Activated naive CD8-positive, alpha-beta T cell treated with anti-CD3 and anti-CD28 coated beads, Interleukin-2, amount 50 U/mL, for 16 hours (primary cell): Measurements from ENCODE around the gene MTMR2.
"Not testable (repeated sequence)": the region's sequence is repeated elsewhere in the genome, so short reads cannot be mapped to it uniquely, and the experiment has no call there.

Experiments used
- DNase-seq: peaks from one replicate; pipeline ENCODE4 v3.0.0-alpha.2; 2020; ENCODE audit warnings: low read depth, low spot score

Gene MTMR2

GRCh38 chr11:95884802-95885201 is 39.1 kb downstream of the MTMR2 start:
- no peak for DNase-seq

GRCh38 chr11:95884376-95884775 is 39.5 kb downstream of the MTMR2 start:
- no peak for DNase-seq

DNA sequence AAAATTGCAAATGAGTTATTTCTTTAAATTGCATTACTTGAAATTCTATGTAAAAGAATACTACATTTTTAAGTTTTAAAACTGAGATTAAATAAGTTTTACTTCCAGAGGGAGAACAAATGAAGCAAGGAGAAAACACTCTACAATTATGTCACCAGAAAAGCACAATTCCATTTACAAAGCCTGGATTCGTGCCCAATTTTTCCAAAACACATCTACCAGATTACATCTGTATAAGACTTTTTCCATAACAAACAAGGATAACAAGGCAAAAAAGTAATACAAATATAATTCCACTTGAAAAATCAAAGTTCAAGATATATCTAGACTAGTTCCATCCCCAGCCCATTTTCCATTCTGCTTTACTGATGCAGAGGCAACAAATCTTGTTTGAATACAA is 40.5 kb downstream of the MTMR2 start:
- no peak for DNase-seq

- DNase-seq = no peak
Measured at GRCh38 chr11:95877291-95877690, 46.6 kb downstream of the MTMR2 start.

GRCh38 chr11:95870877-95871276 is 53.0 kb downstream of the MTMR2 start:
- not testable (repeated sequence) for DNase-seq

- DNase-seq = no peak
Measured at GRCh38 chr11:95867105-95867504, 56.8 kb downstream of the MTMR2 start.

GRCh38 chr11:95863486-95864140 is 60.3 kb downstream of the MTMR2 start:
- DNase-seq = no peak

- not testable (repeated sequence) for DNase-seq
Measured at GRCh38 chr11:95860024-95860423, 63.9 kb downstream of the MTMR2 start.

GRCh38 chr11:95854362-95854761 is 69.5 kb downstream of the MTMR2 start:
- DNase-seq = not testable (repeated sequence)

GRCh38 chr11:95853862-95854261 is 70.0 kb downstream of the MTMR2 start:
- DNase-seq = no peak

GRCh38 chr11:95853138-95853537 is 70.8 kb downstream of the MTMR2 start:
- no peak for DNase-seq

DNA sequence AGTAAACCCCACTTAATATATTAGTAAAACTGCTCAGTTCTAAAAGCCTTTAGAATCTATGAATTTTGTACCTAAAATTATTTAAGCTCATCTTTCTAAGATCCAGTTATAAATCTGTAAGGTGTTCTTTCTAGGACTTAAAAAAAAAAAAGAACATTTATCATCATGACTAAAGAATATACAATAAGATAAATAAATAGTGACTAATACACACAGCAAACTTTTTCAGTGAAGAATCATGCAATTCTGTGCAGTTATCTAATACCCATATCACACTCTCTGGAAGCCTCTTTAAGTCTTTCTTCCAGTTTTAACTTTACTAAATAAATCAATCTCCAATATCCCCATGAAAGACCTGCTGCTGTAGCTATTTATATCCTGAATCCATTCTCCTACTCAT is 73.8 kb downstream of the MTMR2 start:
- DNase-seq = no peak

- no peak for DNase-seq
Measured at GRCh38 chr11:95849087-95849825, 74.7 kb downstream of the MTMR2 start.

DNA sequence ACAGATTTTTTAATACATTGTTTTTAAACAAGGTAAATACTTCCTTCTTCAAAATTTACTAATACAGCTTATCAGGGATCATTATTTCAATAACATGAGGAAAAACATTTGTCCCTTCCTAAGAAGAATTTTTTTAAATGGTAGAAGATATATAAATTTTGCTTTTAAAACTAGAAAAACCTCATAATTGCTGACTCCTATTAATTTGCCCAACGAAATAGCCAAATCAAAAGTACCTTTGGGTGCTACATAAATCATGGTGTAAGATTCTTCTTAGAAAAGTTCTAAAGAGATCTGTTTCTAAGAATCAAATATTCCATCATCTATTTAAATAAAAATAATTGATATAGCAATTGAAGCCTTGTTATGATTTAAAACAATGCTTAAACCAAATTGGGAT is 78.7 kb downstream of the MTMR2 start:
- DNase-seq = no peak

GRCh38 chr11:95835768-95836488 is 88.0 kb downstream of the MTMR2 start:
- DNase-seq = no peak

- no peak for DNase-seq
Measured at GRCh38 chr11:95835351-95835750, 88.6 kb downstream of the MTMR2 start.

- no peak for DNase-seq
Measured at GRCh38 chr11:95833378-95833777, 90.5 kb downstream of the MTMR2 start.

- DNase-seq = no peak
Measured at GRCh38 chr11:95832763-95833162, 91.1 kb downstream of the MTMR2 start.

- no peak for DNase-seq
Measured at GRCh38 chr11:95831198-95831883, 92.6 kb downstream of the MTMR2 start.

DNA sequence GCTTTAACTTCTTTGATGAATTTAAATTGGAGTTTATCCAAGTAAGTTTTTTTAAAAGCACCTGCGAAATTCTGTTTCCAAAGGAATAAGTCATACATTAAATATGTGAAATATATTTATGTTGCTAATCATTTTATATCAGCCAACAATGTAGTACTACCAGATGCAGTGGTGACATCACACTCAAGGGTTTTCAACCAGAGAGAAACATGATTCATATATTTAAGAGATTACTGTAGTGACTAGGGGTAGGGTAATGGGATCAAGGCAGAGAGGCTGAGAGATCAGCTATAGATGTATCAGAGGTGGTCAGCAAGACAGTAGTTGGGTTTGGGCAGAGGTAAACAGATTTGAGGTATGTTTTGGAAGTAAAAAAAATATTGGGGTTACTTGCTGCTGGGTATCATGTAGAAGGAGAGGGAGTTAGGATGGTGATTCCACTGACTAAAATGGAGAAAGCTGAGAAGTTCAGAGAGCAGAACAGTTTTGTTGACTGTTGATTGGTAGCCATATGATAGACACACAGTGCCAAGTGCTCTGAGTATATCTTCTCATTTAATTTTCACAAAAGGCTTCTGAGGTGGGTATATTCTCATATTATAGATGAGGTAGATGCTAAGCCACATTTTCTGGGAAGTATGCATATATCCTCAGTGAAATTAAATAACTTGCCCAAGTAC is 94.2 kb downstream of the MTMR2 start:
- DNase-seq = no peak

GRCh38 chr11:95827696-95828095 is 96.2 kb downstream of the MTMR2 start:
- DNase-seq = no peak

GRCh38 chr11:95821640-95822039 is 102.3 kb downstream of the MTMR2 start:
- DNase-seq = no peak
